ENCODE measurements around the gene KRT76.
"Not testable (repeated sequence)": the region's sequence is repeated elsewhere in the genome, so short reads cannot be mapped to it uniquely, and the experiment has no call there.

KRT76 gene

DNA sequence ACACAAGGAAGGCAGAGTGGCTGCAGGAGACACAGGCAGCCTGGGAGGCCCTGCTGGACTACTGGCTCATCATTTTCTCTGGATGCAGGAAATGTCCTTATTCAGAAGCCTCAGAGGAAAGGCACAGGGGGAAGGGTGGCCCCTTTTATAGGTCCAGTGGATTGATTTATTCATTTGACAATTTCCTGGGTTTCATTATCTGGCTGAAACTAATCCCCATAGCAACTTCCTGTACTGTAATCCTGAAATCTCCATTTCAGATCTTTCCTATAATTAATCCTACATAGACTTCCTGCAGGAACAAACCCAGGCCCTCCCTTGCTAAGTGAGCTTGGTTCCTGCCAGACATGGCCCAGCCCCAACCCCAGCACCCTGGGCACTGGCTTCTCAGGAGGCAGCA, 23.0 kb downstream of the KRT76 start:
- Histone ChIP-seq H3K36me3 (ENCODE audit: control insufficient read depth, insufficient read depth, low read length) (no peaks in the 10 kb centered on the region), H3K27ac (ENCODE audit: low read depth, low read length, severe bottlenecking) (no peak overlapping the region), H3K4me3 (ENCODE audit: extremely low read depth, insufficient read depth, low read length, poor library complexity, severe bottlenecking) (no peak overlapping the region), H3K4me1 (ENCODE audit: control insufficient read depth, insufficient read depth, low read length, poor library complexity, severe bottlenecking) (no peaks in the 10 kb centered on the region), H3K9me3 (ENCODE audit: control insufficient read depth, low read length) (peaks cover under 1% of the 10 kb centered on the region)

DNA sequence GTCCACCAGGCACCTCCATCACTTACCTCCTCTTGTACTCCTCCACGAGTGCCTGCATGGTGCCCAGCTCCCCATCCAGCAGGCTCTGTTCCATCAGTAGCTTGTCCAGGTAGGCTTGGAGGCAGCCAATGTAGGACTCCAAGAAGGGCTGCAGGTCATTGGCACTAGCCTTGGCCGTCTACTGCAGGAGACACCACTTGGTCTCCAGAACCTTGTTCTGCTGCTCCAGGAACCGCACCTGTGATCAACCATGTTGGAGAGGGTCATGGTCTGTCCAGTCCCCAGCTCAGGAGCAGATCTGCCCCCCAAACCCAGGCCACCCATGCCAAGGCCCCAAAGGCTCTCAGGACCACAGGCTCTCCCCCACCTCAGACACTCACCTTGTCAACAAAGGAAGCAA, 23.9 kb downstream of the KRT76 start:
- H3K36me3 ChIP-seq (ENCODE audit: control insufficient read depth, insufficient read depth, low read length) = no peaks in the 10 kb centered on the region
- H3K4me3 ChIP-seq (ENCODE audit: extremely low read depth, insufficient read depth, low read length, poor library complexity, severe bottlenecking) = no peak overlapping the region
- no peaks in the 10 kb centered on the region for H3K9me3 ChIP-seq (ENCODE audit: control insufficient read depth, low read length)
- H3K27ac ChIP-seq (ENCODE audit: low read depth, low read length, severe bottlenecking) = no peak overlapping the region
- no peaks in the 10 kb centered on the region for H3K4me1 ChIP-seq (ENCODE audit: control insufficient read depth, insufficient read depth, low read length, poor library complexity, severe bottlenecking)
- WGBS, 2 experiments (ENCODE audit: insufficient coverage in 2 of 2) = 73 to 90% methylated on average over 3 of the region's 3 CpGs

DNA sequence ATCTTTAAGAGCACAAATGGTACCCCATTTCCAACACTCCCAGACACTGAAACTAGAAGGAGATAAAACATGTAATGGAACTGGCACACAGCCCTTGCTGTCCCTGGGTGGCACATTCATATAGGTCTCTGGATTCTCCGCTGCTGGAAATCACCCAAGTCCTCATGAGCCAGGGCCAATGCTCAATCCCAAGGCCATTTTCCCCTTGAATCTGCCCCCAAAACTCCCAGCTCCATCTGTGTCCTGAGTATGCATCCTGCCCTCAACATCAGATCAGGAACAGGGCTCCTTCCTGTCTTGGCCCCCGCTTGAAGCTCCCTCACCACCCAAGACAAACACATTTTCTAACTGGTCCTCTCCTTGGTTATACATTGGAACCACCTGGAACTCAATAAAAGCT, 24.6 kb downstream of the KRT76 start:
- H3K36me3 ChIP-seq (ENCODE audit: control insufficient read depth, insufficient read depth, low read length) = no peaks in the 10 kb centered on the region
- 100% methylated on average over 1 of the region's 2 CpGs for WGBS, 2 experiments (ENCODE audit: insufficient coverage in 2 of 2)
- no peaks in the 10 kb centered on the region for H3K9me3 ChIP-seq (ENCODE audit: control insufficient read depth, low read length)
- no peaks in the 10 kb centered on the region for H3K4me1 ChIP-seq (ENCODE audit: control insufficient read depth, insufficient read depth, low read length, poor library complexity, severe bottlenecking)
- no peak overlapping the region for H3K4me3 ChIP-seq (ENCODE audit: extremely low read depth, insufficient read depth, low read length, poor library complexity, severe bottlenecking)
- H3K27ac ChIP-seq (ENCODE audit: low read depth, low read length, severe bottlenecking) = no peak overlapping the region

DNA sequence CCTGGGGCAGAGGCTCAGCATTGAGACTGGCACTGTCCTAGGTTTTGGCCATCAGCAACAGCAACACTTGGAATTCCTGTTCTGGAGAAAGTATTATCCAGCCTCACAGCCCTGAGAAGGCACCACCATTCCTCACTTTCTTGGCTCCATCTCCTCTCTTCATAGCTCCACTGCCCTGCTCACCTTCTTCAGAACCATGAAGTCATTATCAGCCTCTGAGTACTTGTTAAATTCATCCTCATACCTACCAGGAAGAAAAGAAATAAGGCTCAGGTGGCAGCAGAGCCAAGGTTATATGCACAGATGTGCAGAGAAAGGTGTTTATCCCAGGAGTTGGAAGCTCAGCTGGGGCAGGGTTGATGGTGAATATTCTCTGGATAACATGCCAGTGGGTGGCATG, 25.4 kb downstream of the KRT76 start:
- Histone ChIP-seq H3K4me1 (ENCODE audit: control insufficient read depth, insufficient read depth, low read length, poor library complexity, severe bottlenecking) (no peaks in the 10 kb centered on the region), H3K9me3 (ENCODE audit: control insufficient read depth, low read length) (no peaks in the 10 kb centered on the region), H3K27ac (ENCODE audit: low read depth, low read length, severe bottlenecking) (no peak overlapping the region), H3K4me3 (ENCODE audit: extremely low read depth, insufficient read depth, low read length, poor library complexity, severe bottlenecking) (no peak overlapping the region), H3K36me3 (ENCODE audit: control insufficient read depth, insufficient read depth, low read length) (no peaks in the 10 kb centered on the region)

DNA sequence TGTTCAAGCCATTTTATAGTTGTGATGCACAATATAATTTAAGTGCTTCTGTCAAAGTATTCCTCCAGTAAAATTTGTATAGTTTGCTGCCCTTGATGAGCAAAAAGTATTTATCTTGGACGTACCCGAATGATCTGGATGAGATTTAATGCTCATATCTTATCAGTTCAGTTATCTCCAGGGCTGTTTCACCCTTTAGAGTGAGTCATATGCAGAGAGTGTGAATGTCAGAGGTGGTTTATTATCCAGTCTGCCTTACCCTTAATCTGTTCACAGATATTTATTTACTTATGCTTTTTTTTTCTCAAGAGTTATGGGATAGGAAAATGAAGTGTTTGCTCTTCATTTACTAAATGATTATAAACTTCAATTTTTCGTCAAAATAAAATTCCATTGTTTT, 26.6 kb downstream of the KRT76 start:
- not testable (repeated sequence) for H3K4me3 ChIP-seq (ENCODE audit: extremely low read depth, insufficient read depth, low read length, poor library complexity, severe bottlenecking); H3K27ac ChIP-seq (ENCODE audit: low read depth, low read length, severe bottlenecking); H3K9me3 ChIP-seq (ENCODE audit: control insufficient read depth, low read length); H3K36me3 ChIP-seq (ENCODE audit: control insufficient read depth, insufficient read depth, low read length); H3K4me1 ChIP-seq (ENCODE audit: control insufficient read depth, insufficient read depth, low read length, poor library complexity, severe bottlenecking)
- no CpG with 5 or more reads among the region's 3 CpGs for WGBS, 2 experiments (ENCODE audit: insufficient coverage in 2 of 2)

DNA sequence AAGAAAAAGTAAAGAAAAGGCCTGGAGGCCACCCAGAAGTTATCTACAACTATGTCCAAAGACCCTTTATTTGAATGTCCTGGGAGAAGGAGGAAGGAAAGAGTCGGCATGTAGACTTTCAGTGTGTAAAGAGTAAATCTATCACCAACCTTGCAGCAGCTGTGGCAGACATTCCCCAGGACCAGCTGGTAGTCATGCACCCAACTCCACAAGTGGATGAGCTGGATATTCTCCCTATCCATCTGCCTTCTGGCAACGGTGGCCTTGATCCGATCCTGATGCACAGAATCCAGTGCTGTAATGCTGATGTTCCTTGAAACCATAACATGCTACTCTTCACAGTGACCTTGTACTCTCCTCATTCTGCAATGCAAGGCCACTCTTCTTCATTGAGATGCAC, 27.3 kb downstream of the KRT76 start:
- WGBS, 2 experiments (ENCODE audit: insufficient coverage in 2 of 2) = 100% methylated on average over 2 of the region's 3 CpGs

DNA sequence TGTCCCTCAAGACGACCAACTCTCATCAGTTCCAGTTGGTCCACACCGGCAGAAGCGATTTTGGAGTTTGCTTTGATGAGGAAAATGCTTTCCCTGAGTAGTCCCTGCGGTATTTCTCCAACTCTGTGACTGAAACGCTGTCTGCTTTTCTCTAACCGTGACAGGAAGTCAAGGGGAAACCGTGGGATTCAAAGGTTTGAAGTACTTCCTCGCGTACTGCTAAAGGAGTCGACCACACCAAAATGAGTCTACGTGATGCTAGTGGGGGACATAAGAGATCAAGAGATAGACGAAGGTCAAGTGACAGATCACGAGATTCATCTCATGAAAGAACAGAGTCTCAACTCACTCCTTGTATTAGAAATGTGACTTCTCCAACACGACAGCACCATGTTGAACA, 28.6 kb downstream of the KRT76 start:
- WGBS, 2 experiments (ENCODE audit: insufficient coverage in 2 of 2) = 79% methylated on average over 12 to 14 of the region's 14 CpGs
- Histone ChIP-seq H3K27ac (ENCODE audit: low read depth, low read length, severe bottlenecking) (no peak overlapping the region), H3K36me3 (ENCODE audit: control insufficient read depth, insufficient read depth, low read length) (no peaks in the 10 kb centered on the region), H3K4me1 (ENCODE audit: control insufficient read depth, insufficient read depth, low read length, poor library complexity, severe bottlenecking) (no peaks in the 10 kb centered on the region), H3K4me3 (ENCODE audit: extremely low read depth, insufficient read depth, low read length, poor library complexity, severe bottlenecking) (no peak overlapping the region), H3K9me3 (ENCODE audit: control insufficient read depth, low read length) (no peaks in the 10 kb centered on the region)

More for the DNA sequence above, 27.3 kb downstream of the KRT76 start:
- Histone ChIP-seq H3K4me1 (ENCODE audit: control insufficient read depth, insufficient read depth, low read length, poor library complexity, severe bottlenecking) (no peaks in the 10 kb centered on the region), H3K9me3 (ENCODE audit: control insufficient read depth, low read length) (no peaks in the 10 kb centered on the region), H3K36me3 (ENCODE audit: control insufficient read depth, insufficient read depth, low read length) (no peaks in the 10 kb centered on the region), H3K4me3 (ENCODE audit: extremely low read depth, insufficient read depth, low read length, poor library complexity, severe bottlenecking) (no peak overlapping the region), H3K27ac (ENCODE audit: low read depth, low read length, severe bottlenecking) (no peak overlapping the region)

DNA sequence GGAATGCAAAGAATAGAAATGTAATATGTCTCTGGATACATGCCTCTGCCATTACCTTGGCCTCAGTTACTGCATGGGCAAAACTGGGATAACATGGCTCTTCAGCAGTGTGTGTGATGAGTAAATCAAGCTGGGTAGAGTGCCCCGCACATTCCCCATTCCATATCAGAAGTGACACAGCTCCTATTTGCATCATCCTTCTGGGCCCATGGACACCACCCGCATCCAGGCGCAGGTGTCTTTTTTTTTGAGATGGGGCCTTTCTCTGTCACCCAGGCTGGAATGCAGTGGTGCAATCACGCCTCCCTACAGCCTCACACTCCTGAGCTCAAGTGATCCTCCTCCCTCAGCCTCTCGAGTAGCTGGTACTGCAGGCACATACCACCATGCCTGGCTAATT, 31.6 kb downstream of the KRT76 start:
- no peak overlapping the region for H3K4me3 ChIP-seq (ENCODE audit: extremely low read depth, insufficient read depth, low read length, poor library complexity, severe bottlenecking)
- H3K9me3 ChIP-seq (ENCODE audit: control insufficient read depth, low read length) = no peaks in the 10 kb centered on the region
- 66 to 88% methylated on average over 3 to 4 of the region's 5 CpGs for WGBS, 2 experiments (ENCODE audit: insufficient coverage in 2 of 2)
- H3K36me3 ChIP-seq (ENCODE audit: control insufficient read depth, insufficient read depth, low read length) = no peaks in the 10 kb centered on the region
- no peak overlapping the region for H3K27ac ChIP-seq (ENCODE audit: low read depth, low read length, severe bottlenecking)
- no peaks in the 10 kb centered on the region for H3K4me1 ChIP-seq (ENCODE audit: control insufficient read depth, insufficient read depth, low read length, poor library complexity, severe bottlenecking)

DNA sequence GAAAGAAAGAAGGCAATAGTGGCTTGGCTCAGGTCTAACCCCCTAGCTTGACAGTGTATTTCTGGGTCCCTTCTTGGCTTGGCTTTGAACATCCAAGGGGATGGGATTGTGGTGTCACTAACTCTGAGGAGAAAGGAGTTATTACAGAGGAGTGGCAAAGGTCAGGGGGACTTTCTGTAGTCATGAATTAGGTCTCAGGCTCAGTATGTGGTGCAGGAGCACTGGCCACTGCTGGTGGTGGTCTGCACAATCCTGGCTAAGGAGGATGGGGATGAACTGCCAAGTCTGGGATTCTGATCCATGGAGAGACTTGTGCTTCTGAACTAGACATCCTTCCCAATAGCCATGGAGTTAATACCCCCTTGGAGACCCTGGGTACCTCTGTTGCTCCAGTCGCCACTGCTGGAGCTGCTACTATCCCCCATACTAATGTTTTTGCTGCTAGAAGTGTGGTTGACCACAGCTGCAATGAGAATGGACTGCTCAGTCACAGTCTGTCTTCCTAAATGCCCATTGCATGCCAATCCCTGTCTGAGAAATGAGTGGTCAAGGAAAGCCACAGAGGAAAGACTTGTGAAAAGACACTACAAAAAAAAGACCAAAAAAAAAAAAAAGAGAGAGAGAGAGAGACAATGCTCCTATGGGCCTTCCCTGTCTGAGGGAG, 32.5 kb downstream of the KRT76 start:
- H3K9me3 ChIP-seq (ENCODE audit: control insufficient read depth, low read length) = no peaks in the 10 kb centered on the region
- no peaks in the 10 kb centered on the region for H3K4me1 ChIP-seq (ENCODE audit: control insufficient read depth, insufficient read depth, low read length, poor library complexity, severe bottlenecking)
- 57 to 67% methylated on average over 1 of the region's 1 CpG for WGBS, 2 experiments (ENCODE audit: insufficient coverage in 2 of 2)

DNA sequence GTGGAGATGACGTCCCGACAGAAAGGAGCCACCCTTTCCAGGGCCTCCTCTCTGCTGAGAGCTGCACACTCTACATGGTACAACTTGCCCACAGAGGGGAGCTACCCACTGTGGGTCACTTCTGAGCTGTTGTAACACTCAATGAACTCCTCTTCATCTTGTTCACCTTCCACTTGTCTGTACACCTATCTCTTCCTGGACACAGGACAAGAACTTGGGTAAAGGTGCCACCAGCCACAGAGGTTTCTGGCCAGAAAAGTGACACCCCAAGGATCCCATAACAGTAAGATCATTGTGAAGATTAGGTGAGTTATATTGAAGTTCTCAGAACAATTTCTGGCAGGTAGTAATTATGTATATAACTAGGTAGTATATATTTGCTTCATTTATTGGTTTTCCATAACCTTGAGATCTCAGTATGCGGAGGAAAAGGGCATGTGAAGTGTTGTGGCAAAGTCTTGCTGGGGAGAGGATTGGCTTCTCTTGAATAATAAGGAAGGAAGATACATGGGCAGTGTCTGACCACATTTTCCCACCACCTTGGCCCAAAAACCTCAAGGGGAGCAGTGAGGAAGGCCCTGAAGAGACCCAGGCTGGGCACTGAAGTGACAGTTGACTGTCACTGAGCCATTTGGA, 34.2 kb downstream of the KRT76 start:
- H3K9me3 ChIP-seq (ENCODE audit: control insufficient read depth, low read length) = no peaks in the 10 kb centered on the region
- WGBS, 2 experiments (ENCODE audit: insufficient coverage in 2 of 2) = 52% methylated on average over 2 of the region's 3 CpGs

More for the DNA sequence above, 32.5 kb downstream of the KRT76 start:
- Histone ChIP-seq H3K27ac (ENCODE audit: low read depth, low read length, severe bottlenecking) (no peak overlapping the region), H3K4me3 (ENCODE audit: extremely low read depth, insufficient read depth, low read length, poor library complexity, severe bottlenecking) (no peak overlapping the region), H3K36me3 (ENCODE audit: control insufficient read depth, insufficient read depth, low read length) (no peaks in the 10 kb centered on the region)

DNA sequence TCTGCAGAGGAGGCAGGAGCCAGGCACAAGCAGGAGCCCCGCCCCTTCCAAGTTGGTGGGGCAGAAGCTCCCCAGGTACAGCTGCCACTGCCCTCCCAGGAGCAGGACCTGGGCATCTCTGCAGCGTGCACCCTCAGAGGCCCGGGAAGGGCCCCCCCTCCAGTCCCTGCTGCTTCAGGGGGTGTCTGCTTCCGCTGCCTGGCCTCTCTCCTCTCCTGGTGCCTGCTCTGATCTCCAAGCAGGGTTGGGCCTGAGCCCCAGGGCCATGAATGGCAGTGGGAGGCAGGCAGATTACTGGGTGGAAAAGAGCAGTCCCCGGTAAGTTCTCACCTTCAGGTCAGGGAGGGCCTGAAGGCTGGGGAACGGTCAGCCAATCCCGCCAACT, 35.0 kb downstream of the KRT76 start:
- no peaks in the 10 kb centered on the region for H3K9me3 ChIP-seq (ENCODE audit: control insufficient read depth, low read length)
- H3K27ac ChIP-seq (ENCODE audit: low read depth, low read length, severe bottlenecking) = no peak overlapping the region
- H3K4me3 ChIP-seq (ENCODE audit: extremely low read depth, insufficient read depth, low read length, poor library complexity, severe bottlenecking) = no peak overlapping the region
- no peaks in the 10 kb centered on the region for H3K4me1 ChIP-seq (ENCODE audit: control insufficient read depth, insufficient read depth, low read length, poor library complexity, severe bottlenecking)
- H3K36me3 ChIP-seq (ENCODE audit: control insufficient read depth, insufficient read depth, low read length) = no peaks in the 10 kb centered on the region
- WGBS, 2 experiments (ENCODE audit: insufficient coverage in 2 of 2) = 54 to 77% methylated on average over 4 to 6 of the region's 7 CpGs

More for the DNA sequence above, 34.2 kb downstream of the KRT76 start:
- Histone ChIP-seq H3K4me3 (ENCODE audit: extremely low read depth, insufficient read depth, low read length, poor library complexity, severe bottlenecking) (no peak overlapping the region), H3K27ac (ENCODE audit: low read depth, low read length, severe bottlenecking) (no peak overlapping the region), H3K36me3 (ENCODE audit: control insufficient read depth, insufficient read depth, low read length) (no peaks in the 10 kb centered on the region), H3K4me1 (ENCODE audit: control insufficient read depth, insufficient read depth, low read length, poor library complexity, severe bottlenecking) (no peaks in the 10 kb centered on the region)

All from mesodermal cell (in vitro differentiated cells).